Measurements from ENCODE around the gene KRR1.
"Not testable (repeated sequence)": the region's sequence is repeated elsewhere in the genome, so short reads cannot be mapped to it uniquely, and the experiment has no call there.

- not testable (repeated sequence) for TF ChIP-seq CTCF (conservative IDR thresholded peaks at IDR 0.05 in 1 of 2, IDR thresholded peaks at IDR 0.05 in 1 of 2; ENCODE audit: extremely low read depth in 1 of 2, insufficient read depth in 1 of 2, low read depth in 1 of 2, low read length in 2 of 2); EZH2 (IDR thresholded peaks at IDR 0.05; ENCODE audit: borderline replicate concordance, low read length)
These were observed 9.8 kb upstream of the KRR1 start for GRCh38 chr12:75521224-75521623.

Measured in mammary epithelial cell (primary cell).